Measurements from ENCODE around the gene DLAT. TPM values are rescaled to one million over a fixed set of nuclear protein-coding genes. Genes with fewer than 3 reads are reported as not detected.

Gene DLAT
- total RNA-seq, 1 donor from 2014 or later = 123 TPM

DNA sequence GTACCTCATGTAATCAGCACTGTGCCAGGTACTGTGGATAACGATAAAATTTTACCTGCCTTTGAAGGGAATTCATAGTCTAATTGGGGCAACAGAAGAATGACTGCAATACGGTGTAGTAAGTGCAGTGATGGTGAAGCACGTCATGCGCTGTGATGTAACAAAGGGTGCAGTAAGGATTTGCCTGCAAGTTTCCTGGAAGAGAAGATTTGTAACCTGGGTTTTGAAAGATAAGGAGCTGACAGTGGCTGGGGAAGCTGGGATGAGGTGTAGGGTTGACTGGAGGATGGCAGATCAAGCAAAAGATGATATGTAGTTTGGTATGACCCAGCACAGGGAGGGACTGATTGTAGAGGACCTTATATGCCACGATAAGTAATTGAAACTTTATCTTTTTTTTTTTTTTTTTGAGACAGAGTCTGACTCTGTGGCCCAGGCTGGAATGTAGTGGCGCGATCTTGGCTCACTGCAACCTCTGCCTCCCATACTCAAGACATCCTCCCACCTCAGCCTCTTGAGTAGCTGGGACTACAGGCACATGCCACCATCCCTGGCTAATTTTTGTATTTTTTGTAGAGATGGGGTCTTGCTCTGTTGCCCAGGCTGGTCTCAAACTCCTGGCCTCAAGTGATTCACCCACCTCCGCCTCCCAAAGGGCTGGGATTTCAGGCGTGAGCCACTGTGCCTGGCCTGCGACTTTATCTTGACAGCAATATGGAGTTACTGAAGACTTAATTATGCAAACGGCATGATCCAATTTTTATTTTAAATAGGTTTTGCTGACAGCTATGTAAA is 72.7 kb downstream of the DLAT start:
- intact Hi-C loops (cut with DNase I) = no loop called here
- DNase-seq (ENCODE audit: low spot score) = no peak

DNA sequence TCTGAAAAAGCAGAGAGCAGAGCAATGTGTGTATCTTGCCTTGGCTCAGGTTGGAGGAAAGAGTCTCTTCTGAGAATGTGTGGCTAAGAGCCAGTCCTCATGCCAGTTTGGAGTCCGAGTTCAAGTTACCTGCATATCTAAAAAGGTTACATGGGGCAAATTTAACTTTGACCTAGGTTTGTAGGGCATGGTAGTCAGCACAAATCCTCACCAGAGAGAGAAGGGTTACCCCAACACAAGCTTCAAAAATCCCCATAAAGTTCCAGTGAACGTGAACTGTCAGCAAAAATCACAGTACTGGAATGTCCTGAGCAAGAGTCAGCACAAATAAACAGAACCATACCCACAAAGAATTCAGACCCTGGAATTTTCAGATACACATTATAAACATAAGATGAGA is 75.3 kb downstream of the DLAT start:
- intact Hi-C loops (cut with DNase I) = no loop called here

DNA sequence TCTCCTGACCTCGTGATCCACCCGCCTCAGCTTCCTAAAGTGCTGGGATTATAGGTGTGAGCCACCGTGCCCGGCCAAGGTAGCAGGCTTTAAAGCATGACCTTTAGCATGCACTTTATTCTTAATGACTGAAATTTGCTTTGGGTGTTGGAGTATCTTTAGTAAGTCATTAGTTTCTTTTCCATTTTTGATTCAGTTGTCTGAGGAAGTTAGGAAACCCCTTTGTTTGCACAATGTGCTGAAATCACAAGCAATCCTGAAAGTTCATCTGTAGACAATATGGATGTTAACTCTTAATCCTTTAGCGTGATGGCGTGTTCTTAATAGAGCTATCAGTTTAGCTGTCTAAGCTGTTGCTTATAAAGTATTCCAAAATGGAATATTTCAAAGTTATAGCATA is 78.2 kb downstream of the DLAT start:
- intact Hi-C loops (cut with DNase I) = no loop called here
- no peak for DNase-seq (ENCODE audit: low spot score)

More for the DNA sequence above, 75.3 kb downstream of the DLAT start:
- DNase-seq (ENCODE audit: low spot score) = no peak

DNA sequence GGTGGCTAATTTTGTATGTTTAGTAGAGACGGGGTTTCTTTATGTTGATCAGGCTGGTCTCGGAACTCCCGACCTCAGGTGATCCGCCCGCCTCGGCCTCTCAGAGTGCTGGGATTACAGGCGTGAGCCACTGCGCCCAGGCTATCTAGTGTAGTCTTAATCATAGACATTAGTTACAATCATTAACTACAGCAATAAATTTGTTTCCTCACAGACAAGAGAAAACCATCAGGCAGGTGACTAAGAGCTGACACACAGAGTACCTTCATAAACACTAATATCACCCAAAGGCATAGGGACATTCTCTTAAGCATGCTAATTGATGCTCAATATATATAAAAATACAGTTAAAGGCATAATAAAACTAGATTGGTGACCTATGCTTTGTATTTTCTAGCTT is 80.9 kb downstream of the DLAT start:
- intact Hi-C loops (cut with DNase I) = no loop called here
- DNase-seq (ENCODE audit: low spot score) = no peak

Other genes with a start within 250 kb of the DLAT start
- gene ALG9, start 153.8 kb upstream of the DLAT start, total RNA-seq = 16.2 TPM
- 0.73 TPM for gene FDXACB1, start 146.2 kb upstream of the DLAT start, total RNA-seq
- gene CFAP68, start 145.9 kb upstream of the DLAT start, total RNA-seq = 27.8 TPM
- 8,606 TPM for gene CRYAB, start 113.6 kb upstream of the DLAT start, total RNA-seq
- gene HSPB2, start 112.7 kb upstream of the DLAT start, total RNA-seq = 59.9 TPM
- 2.6 TPM for gene C11orf52, start 106.5 kb upstream of the DLAT start, total RNA-seq
- gene DIXDC1, start 88.1 kb upstream of the DLAT start, total RNA-seq = 29.0 TPM
- 2.0 TPM for gene PIH1D2, start 48.6 kb downstream of the DLAT start, total RNA-seq
- 9.7 TPM for gene NKAPD1, start 48.9 kb downstream of the DLAT start, total RNA-seq
- gene TIMM8B, start 61.3 kb downstream of the DLAT start, total RNA-seq = 100 TPM
- 209 TPM for gene SDHD, start 61.5 kb downstream of the DLAT start, total RNA-seq
- 0.70 TPM for gene IL18, start 138.7 kb downstream of the DLAT start, total RNA-seq
- 0.32 TPM for gene TEX12, start 142.0 kb downstream of the DLAT start, total RNA-seq
- gene BCO2, start 150.1 kb downstream of the DLAT start, total RNA-seq = 67.8 TPM
- 33.0 TPM for gene PTS, start 201.0 kb downstream of the DLAT start, total RNA-seq
- gene PLET1, start 235.5 kb downstream of the DLAT start, total RNA-seq = not detected

Data from cardiac septum (tissue), 1 donor.